ENCODE measurements around the gene CR1.
"Not testable (repeated sequence)": the region's sequence is repeated elsewhere in the genome, so short reads cannot be mapped to it uniquely, and the experiment has no call there.

CR1 gene

DNA sequence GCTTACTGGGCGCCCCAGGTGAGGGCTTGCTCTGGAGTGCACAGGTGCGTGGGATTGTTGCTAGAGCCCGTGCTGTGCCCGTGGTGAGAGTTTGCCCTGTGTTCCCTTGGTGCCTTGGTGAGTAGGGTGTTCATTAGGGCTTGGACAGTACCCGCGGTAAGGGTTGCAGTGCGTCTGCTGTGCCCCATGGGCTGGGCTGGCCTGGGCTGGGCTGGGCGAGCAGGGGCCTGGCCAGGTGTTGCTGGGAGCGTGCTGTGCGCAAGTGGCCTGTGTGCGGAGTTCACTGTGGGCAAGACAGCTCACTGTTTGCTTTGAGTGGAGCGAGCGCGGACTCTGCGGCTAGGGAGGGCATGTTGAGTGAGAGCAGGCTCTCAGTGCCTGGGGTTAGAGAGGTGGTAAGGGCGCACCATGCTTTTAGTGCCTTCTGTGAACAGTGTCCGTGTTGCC lies 149.7 kb downstream of the CR1 start:
- DNase-seq, result no peak

DNA sequence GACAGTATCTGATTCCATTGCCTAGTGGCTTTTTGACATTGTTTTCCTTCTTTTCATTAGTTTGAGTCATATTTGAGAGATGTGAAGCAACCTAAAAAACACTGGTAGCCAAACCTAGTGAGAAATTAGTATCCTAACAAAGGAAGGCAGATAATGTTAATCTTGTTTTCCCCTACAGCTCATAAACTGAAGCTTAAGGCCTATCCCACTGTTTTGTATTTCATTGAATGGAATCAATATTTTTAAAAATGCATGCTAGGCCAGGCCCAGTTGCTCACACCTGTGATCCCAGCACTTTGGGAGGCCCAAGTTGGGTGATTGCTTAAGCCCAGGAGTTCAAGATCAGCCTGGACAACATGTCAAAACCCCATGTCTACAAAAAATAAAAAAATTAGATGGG lies 150.2 kb downstream of the CR1 start:
- DNase-seq, result no peak

DNA sequence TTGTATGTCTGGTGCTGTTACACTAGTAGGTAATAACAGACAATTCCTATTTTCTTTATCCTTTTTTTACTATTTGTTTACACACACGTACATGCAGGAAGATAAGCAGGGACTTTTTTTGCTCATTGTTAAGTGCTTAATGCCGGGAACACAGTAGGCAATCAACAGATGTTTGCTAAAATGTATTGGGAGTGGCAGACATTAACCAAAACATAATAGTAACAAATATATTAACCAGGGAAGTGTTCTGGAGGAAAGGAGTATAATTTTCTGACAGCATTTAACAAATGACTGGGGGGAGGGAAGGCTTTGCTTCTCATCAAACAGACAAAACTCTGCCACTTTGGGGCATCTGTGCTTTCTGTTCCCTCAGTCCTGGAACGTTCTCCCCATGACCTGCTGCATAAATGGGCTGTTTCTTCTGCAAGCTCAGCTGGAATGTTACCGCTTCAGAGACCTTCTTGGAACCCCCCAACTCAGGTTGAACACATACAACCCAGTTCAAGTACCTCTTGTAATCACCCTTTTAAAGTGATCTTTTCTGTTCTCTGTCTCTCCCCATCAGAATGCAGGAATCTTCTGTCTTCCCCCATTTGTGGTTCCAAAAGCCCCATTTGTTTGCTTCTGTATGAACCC lies 151.1 kb downstream of the CR1 start:
- no peak for DNase-seq

DNA sequence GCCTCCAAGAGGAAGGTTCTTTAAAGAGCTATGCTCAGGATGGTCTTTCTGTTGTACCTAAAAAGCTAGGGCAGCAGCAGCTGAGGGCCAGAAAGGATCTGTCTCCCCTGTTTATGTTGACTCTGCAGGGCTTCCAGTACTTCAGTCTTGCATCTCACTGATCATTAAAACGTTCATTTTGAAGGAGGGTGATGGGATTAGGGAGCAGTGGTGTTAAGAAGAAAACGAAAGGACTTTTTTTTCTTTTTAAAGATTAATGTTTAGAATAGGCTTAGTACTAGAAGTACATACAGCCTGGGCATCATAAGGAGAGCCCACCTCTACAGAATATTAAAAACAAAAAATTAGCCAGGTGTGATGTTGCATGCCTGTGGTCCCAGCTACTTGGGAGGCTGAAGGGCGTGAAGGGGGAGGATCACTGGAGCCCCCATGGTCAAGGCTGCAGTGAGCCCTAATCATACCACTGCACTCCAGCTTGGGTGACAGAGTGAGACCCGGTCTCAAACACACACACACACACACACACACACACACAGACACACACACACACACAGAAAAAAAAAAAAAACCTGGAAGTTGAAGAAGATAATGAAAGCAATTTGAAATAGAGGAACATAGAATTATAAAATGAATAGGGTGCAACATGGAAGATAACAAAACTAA lies 151.8 kb downstream of the CR1 start:
- no peak for DNase-seq

DNA sequence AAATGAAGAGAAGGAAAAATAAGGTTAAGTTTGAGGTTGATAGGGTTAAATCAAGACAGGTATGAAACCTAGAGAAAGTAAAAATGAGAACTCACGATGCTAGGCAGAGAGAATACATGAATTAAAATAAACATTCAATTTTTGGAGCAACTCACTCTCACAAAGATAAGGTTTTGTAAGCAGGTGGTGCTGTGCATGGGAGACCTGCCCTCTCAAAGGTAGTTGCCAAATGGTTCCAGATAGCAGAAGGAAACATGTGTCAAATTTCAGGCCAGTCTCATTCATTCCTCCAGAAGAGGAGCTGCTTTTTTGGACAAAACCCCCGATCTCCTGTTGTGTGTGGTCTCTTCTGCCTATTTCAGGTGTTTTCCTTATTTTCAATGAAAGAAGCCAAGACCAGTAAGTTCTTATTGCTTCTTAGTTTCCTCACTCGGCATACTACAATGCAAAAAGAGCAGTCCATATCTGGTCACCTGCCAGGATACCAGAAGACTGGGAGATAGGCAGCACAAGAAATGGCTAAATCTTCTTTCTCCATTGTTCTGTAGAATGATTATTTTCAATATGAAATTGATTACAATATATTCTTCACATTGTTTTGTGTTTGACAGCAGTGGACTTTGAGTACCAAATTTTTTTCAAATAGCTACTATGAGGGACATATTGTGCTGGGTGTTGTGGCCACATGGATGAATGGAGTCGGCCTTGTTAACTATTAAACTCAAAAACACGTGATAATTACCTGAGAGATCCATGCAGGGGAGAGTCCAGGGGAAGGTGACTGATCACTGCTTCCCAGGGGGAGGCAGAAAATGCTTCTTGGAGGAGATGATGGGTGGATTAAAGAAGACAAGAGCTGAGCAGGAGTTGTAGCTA lies 152.6 kb downstream of the CR1 start:
- DNase-seq, result no peak

DNA sequence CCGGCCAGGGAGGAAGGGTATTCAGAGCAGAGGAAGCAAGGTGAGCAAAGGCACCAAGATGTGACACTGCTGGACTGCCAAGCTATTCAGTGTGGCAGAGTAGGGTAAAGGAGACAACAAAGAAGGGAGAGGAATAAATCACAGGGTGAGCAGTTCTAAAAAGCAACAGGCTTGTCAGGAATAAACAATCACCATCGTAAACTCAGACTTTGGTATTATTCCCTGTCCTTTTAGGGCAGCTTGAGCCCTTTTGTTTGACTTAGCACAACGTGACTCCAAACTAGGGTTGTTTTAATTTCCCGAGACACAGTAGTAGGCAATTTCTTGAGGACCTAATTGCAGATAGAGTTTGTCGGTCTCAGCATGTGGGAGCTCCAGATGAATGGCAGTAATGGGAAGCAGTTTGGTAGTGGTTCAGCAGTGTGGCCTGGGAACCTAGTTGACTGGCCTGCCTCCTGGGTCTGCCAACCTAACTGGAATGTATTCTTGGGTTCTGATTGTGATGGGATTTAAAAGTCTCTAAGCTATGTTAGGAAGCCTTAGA lies 153.3 kb downstream of the CR1 start:
- DNase-seq, result no peak

DNA sequence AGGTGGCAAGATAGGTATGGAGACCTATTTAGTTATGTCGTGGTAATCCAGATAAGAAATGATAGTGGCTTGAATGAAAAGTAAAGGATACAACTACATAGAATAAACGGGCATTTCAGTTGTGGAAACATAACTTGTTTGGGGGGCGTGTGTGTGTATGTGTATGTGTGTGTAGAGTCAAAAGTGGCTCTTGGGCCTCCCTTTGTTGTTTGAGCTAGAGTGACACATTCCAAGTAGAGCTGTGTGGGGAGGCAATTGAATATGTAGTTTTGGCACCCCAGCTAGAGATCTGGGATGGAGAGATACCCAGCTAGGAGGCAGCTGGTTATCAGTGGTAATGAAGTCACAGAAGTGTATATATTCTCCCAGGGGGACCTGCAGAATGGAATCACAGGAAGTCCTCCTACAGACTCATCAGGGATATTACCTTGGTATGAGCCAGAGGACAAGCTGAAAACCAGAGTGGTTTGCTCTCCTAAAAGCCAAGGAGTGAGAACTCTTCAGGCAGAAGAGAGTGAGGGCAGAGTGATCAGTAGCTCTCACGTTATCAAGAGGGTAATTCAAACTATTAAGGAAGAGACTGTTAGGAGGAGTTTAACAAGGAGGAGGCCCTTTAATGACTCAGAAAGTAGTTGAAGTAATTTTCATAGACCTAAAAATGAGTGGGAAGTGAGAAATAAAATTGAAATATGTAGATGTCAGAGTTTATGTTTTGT lies 154.1 kb downstream of the CR1 start:
- DNase-seq, result no peak

DNA sequence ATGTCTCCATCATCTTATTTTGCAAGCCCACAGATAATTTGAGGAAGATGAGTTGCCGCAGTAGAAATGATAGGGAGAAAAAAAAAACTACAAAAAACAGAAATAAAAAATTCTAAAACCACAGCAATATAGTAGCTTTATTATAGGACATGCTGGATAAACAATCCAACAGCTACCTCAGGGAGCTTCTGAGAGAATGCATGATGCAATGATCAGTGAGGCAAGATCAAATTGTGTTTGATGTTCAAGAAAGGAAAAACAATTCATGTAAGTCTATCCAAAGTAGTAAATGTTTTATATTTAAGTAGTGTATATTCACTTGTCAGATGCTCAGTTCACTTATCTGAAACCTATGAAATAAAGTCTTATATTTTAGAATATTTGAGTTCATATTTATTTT lies 155.6 kb downstream of the CR1 start:
- DNase-seq, result no peak

DNA sequence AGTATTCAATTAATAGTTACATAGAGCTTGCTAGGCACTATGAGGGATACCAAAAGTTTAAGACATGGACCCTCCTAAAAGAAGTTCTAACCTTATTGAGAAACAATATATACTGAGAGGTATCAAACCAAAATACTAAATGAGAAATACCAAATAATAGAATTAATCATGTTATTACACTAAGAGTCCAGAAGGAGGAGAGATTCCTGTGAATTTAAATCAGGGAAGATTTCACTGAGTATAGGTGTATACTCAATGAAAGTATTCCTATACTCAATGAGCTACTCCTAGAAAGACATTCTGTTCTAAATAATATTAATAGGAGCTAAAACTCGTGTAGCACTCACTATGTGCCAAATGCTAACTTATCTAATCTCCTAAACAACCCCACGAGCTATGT lies 158.4 kb downstream of the CR1 start:
- no peak for DNase-seq

DNA sequence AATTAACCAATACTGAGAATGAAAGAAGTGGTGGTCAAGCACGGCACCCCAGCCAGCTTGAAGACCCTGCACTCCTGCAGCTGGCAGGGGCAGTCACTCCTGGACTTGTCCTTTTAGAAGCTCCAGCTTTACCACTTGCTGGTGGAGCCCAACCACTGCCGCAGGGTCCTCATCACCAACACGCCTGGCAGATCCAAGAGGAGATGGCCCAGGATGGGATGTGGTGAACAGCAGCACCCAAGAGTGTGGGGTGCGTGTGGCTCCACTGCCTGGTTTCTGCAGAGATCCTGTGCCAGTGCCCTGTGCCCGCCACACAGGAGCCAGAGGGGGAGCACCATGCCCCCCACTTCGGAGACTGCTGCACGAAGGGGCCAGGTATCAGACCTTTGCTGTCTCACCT lies 162.5 kb downstream of the CR1 start:
- no peak for DNase-seq

DNA sequence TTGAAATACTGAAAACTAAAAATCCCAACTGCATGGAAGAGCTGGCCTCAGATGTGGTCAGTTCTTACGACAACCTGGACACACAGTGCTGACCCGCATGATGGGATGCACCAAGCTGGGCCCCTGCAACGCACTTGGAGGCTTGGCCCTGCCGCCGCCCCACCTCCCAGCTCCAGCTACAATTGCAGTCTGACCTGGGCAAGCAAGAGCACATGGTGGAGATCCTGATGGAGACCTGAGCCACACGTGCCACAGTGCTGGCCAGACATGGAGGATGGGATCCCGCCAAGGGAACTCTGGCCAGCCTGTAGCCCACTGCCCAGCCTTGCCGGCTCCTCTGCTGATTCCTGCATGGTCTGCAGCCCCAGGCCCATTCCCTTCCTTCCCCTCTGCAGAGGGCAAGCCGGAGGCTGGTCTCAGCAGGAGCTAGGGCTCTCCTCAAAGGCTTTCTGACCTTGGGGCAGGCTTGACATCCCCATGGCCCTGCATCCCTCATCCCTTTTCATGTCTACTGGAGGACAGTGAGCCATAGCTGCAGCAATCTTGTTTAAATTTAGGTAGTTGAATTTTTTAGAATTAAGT lies 163.0 kb downstream of the CR1 start:
- no peak for DNase-seq

DNA sequence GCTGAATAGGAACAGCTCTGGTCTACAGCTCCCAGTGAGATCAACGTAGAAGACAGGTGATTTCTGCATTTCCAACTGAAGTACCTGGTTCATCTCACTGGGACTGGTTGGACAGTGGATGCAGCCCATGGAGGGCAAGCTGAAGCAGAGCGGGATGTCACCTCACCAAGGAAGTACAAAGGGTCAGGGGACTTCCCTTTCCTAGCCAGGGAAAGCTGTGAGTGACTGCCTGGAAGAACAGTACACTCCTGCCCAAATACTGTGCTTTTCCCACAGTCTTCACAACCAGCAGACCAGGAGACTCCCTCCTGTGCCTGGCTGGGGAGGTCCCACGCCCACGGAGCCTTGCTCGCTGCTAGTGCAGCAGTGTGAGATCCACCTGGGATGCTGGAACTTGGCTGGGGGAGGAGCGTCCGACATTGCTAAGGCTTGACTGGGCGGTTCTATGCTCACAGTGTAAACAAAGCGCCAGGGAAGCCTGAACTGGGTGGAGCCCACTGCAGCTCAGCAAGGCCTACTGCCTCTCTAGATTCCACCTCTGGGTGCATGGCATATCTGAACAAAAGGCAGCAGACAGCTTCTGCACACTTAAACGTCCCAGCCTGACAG lies 163.7 kb downstream of the CR1 start:
- no peak for DNase-seq

DNA sequence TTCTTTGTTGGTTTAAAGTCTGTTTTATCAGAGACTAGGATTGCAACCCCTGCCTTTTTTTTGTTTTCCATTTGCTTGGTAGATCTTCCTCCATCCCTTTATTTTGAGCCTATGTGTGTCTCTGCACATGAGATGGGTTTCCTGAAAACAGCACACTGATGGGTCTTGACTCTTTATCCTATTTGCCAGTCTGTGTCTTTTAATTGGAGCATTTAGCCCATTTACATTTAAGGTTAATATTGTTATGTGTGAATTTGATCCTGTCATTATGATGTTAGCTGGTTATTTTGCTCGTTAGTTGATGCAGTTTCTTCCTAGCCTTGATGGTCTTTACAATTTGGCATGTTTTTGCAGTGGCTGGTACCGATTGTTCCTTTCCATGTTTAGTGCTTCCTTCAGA lies 165.5 kb downstream of the CR1 start:
- DNase-seq, result not testable (repeated sequence)

DNA sequence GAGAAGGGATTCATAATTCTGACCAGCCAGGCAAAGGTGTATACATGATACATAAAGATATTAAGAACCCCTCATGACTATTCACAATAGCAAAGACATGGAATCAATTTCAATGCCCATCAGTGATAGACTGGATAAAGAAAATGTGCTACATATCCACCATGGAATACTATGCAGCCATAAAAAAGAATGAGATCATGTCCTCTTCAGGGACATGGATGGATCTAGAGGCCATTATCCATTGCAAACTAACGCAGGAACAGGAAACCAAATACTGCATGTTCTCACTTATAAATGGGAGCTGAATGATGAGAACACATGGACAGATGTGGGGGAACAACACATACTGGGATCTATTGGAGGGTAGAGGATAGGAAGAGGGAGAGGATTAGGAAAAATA lies 170.4 kb downstream of the CR1 start:
- no peak for DNase-seq

DNA sequence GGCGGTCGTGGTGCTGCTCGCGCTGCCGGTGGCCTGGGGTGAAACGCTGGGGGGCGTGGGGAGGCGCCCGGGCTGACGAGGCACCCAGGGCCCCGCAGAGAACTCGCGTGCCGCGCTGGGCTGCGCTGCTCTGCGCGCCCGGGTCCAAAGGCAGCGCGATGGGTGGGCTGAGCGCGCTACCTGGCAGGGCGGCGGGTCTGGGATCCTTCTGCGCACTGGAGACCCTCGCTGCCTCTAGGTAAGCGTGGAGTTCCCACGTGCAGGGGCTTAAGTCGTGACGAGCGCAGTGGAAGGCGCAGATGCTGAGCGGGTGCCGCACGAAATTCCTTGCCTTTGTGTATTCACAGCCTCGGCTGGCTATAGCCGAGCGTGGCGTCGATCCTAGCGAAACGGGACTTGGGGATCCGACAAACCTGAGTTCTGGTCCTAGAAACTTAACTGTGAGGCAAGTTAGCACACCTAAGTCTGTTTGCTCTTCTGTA lies 173.6 kb downstream of the CR1 start:
- DNase-seq, result no peak

DNA sequence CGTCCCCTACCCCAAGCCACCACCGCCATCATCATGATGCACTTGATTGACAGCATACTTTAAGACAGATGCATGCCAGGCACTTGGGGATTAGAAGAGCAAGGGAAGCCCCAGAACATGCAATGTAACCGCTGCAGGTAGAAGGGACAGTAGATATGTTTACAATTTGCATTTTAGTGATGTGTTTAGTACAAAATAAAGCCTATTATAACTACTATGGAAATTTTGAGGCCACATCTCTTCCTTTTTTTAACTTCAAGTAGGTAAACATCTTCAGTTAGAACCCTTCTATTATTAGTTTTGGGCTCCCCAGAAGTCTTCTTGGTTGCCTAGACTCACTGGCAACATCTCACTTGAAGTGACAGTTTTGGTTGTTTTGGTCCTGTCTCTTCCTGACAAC lies 174.2 kb downstream of the CR1 start:
- DNase-seq, result no peak

DNA sequence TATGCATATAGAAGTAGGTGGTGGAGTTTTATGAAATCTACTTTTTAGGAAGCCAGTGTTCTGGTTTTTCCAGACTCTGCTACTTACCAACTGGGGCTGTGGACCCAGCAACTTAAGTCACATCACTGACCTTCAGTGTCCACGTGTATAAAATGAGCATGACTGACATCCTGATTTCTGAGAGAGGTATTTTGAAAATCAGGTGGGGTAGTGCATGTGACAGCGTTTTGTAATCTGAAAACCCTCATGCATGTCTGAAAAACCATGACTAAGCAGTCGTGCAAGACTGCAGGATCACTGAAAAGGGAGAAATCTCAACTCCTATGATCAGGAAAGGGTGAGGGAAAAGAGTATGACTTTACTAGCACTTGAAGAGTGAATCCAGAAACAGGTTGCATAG lies 175.0 kb downstream of the CR1 start:
- DNase-seq, result no peak

DNA sequence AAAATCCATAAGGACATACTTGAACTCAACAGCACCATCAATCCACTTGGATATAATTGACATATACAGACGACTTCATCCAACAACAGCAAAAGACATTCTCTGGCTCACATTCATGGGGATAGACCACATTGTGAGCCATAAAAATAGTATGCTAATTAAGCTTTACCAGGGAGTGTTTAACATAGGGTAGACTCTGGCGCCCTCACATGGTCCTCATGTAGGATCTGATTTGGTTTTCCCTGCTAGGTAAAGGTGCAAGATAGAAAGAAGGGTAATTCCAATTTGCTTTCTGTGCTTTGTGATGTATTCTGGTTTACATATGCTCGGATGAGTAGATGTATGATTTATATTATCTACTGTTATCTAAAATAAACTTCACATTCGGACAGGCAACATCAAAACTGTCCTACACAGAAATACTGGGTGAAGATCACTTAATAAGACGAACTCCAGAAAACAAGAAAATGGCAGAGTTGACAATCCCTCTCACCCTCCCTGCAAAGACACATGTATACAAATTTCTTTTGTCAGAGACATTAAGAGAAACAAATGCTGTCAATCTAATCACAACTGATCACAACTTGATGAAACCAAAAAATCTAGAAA lies 176.7 kb downstream of the CR1 start:
- peak in 1 of 5 experiments; percentile 27 for DNase-seq

DNA sequence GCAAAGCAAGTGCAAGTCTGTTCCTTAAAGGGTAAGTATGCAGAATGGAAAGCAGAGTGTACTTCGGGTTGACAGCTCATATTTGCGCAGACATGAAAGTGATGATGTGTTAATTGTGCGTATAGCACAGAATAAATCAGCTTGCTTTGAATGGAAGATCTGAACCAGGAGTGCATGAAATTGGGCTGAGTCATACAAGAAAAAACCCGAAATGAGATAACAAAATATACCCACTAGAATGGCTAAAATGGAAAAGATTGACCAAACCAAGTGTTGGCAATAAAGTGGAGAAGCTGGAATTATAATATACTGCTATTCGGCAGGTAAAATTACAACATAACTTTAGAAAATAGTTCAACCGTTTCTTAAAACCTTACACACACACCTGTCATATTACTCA lies 177.4 kb downstream of the CR1 start:
- DNase-seq, result no peak

DNA sequence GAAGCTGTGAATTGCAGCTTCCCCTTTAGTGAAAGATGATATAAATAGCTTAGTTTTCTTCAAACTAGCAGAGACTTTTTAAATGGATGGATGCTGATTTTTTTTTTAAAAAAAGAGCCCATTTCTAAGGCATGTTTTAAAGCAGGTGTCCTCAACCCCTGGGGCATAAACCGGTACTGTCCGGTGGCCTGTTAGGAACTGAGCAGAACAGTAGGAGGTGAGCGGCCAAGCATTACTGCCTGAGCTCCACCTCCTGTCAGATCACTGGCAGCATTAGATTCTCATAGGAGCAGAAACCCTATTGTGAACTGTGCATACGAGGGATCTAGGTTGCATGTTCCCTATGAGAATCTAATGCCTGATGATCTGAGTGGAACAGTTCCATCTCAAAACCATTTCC lies 180.2 kb downstream of the CR1 start:
- DNase-seq, result no peak
